ENCODE data around the gene FOXL2NB.
"Not testable (repeated sequence)": the region's sequence is repeated elsewhere in the genome, so short reads cannot be mapped to it uniquely, and the experiment has no call there.

FOXL2NB gene

GRCh38 chr3:138946663-138947494, at the start of gene FOXL2NB, which contains the start of gene FOXL2:
TSS of gene FOXL2NB (plus strand) at chr3:138947217. CDS start at chr3:138947365, 148 bp downstream.
TSS of gene FOXL2 (minus strand) at chr3:138947137. CDS start at chr3:138946722, 415 bp downstream.
- DNase-seq = peak; percentile 51

- no peak for DNase-seq
Measured at GRCh38 chr3:138898301-138898700, 48.7 kb upstream of the FOXL2NB start.

- DNase-seq = peak; percentile 49
Measured at GRCh38 chr3:138898708-138899107, 48.3 kb upstream of the FOXL2NB start.

- no peak for DNase-seq
Measured at GRCh38 chr3:138899351-138899991, 47.5 kb upstream of the FOXL2NB start.

GRCh38 chr3:138901567-138901966, 45.5 kb upstream of the FOXL2NB start:
- DNase-seq = no peak

GRCh38 chr3:138902171-138902570, 44.8 kb upstream of the FOXL2NB start:
- peak; percentile 57 for DNase-seq

GRCh38 chr3:138907539-138907938, 39.5 kb upstream of the FOXL2NB start:
- no peak for DNase-seq

- peak; percentile 76 for DNase-seq
Measured at GRCh38 chr3:138908846-138909245, 38.2 kb upstream of the FOXL2NB start.

GRCh38 chr3:138909904-138910303, 37.1 kb upstream of the FOXL2NB start:
- DNase-seq = no peak

GRCh38 chr3:138911621-138912020, 35.4 kb upstream of the FOXL2NB start:
- no peak for DNase-seq

GRCh38 chr3:138912237-138912636, 34.8 kb upstream of the FOXL2NB start:
- peak; percentile 79 for DNase-seq

GRCh38 chr3:138913766-138914165, 33.3 kb upstream of the FOXL2NB start:
- peak; percentile 50 for DNase-seq

- DNase-seq = no peak
Measured at GRCh38 chr3:138914870-138915502, 32.0 kb upstream of the FOXL2NB start.

GRCh38 chr3:138915503-138916498, 31.2 kb upstream of the FOXL2NB start:
- peak; percentile 94 for DNase-seq

GRCh38 chr3:138916824-138917223, 30.2 kb upstream of the FOXL2NB start:
- DNase-seq = no peak

GRCh38 chr3:138919325-138919724, 27.7 kb upstream of the FOXL2NB start:
- peak; percentile 44 for DNase-seq

GRCh38 chr3:138921316-138922292, 25.4 kb upstream of the FOXL2NB start:
- no peak for DNase-seq

- not testable (repeated sequence) for DNase-seq
Measured at GRCh38 chr3:138922400-138922799, 24.6 kb upstream of the FOXL2NB start.

GRCh38 chr3:138923531-138923994, 23.5 kb upstream of the FOXL2NB start:
- DNase-seq = peak; percentile 95

- DNase-seq = no peak
Measured at GRCh38 chr3:138928727-138929372, 18.2 kb upstream of the FOXL2NB start.

Data from hematopoietic multipotent progenitor cell treated with erythropoietin and hydrocortisone succinate and interleukin-3 and kit ligand, for 6 days (in vitro differentiated cells).